Stromal cell of bone marrow (primary cell): ENCODE data around the gene CLDN14.
A peak's percentile ranks its signal among the peaks of the same experiment; 100 is the strongest.

Experiments
- DNase-seq: peaks from one replicate; pipeline ENCODE4 v3.0.0-alpha.2; 2012; ENCODE audit warnings: low read depth

The CLDN14 gene

DNA sequence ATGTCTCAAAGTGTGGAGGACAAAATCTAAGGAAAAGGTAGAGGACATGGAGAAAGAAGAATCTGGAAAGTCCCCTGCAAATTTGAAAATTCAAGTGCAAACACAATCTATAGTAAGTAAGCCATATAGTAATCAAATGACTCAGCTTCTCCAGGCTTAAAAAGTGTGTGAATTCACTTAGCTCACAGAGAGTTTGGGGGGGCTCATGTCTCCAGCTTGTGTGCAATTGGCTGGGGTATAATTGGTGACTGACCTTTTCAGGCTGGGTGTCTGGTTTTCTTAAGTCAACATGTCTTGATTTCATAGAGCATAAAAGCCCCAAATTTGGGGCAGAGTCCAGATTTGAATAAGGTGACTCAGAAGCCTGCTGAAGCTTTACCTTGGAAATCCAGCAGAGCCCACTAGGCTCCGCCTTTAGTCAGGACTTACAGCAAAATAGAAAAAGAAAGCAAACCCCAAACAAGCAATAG lies 8.6 kb downstream of the CLDN14 start:
- peak; percentile 46 for DNase-seq

DNA sequence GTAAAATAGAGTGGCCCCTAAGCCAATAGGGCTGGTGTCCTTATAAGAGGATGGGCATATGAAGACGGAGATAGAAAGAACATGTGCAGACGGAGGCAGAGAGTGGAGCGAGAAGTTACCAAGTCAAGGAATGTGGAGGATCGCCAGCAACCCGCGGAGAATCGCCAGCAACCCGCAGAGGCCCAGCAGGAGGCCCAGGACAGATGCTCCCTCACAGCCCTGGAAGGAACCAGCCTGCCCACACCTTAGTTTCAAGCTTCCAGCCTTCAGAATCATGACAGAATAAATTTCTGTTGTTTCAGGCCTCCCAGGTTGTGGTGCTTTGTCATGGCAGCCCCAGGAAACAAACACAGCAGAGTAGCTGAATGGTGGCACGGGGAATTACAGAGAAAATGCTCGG lies 9.6 kb downstream of the CLDN14 start:
- no peak for DNase-seq

GRCh38 chr21:36466061-36466511 lies 13.8 kb downstream of the CLDN14 start:
- DNase-seq, result no peak

DNA sequence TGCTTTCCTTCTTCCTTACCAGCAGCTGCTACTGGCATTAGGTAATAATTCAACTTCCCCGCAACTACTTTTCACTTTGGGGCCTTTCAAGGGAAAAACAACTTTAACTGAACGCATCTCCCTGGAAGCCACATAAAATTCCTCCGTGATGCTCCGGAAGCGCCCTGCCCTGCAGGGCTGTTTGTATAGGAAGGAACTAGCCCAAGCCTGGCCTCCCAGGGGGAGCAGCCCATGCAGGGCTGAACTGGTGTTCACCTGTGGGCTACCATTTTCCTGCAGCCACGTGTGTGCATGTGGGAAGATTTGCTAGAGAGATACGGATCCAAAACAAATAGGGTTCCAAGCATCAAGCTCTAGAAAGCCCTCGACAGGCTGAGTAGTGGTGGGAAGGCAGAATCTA lies 14.4 kb downstream of the CLDN14 start:
- no peak for DNase-seq

DNA sequence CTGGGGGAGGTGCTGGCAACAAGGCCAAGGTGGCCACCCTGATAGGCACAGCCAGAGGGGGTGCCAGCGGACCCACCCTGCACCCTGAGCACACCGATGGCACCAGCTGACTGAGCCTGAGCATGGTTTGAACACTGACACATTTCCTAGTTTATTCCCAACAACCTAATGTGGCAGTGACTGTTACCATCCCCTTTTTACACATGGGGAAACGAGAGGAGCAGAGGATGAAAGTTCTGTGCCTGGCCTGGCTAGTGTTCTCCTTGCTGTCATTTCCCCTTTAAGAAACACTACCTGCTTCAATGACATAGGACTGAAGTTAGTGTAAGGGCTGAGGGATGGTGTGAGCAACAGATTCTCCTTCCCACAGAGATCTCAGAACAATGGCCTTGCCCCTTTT lies 15.3 kb downstream of the CLDN14 start:
- DNase-seq, result no peak

GRCh38 chr21:36463991-36464390 lies 15.9 kb downstream of the CLDN14 start:
- DNase-seq, result no peak

DNA sequence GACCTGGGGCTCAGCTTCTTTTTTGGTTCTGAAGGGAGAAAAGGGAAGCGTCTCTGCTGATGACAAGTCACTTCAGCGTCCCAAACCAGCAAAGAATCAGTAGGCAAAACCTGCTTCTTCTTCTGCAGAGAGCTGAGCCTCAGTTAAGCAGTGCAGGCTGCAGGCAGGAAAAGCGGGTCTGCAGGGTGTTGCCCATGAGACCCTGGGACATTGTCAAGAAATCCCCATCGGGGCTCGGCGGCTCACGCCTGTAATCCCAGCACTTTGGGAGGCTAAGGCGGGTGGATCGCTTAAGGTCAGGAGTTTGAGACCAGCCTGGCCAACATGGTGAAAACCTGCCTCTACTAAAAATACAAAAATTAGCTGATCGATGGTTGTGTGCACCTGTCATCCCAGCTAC lies 16.7 kb downstream of the CLDN14 start:
- no peak for DNase-seq

DNA sequence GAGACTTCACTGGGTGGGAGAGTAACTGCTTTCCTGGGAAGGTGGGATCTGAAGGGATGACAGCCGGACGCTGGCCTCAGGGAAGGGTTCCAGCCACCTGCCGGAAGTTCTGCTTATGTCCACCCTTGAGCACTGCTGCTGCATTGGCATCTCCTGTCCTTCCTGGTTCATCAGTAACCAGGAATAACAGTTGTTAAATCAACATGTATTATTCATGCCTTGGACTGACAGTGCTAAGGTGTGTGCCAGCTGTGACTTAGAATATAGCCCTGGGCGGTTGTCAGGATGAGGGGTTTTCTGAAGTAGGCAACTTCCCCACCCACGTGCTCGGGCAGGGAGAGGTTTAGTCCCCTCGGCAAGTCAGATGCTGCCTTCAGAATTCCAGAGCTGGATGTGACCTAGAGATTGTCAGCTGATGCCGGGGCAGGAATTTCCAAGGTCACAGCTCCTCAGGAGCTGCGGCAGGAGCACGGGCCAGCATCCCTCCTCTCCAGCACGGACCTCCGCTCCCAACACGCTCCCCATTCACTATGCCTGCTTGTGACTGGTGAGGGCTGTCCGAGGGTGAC lies 17.9 kb downstream of the CLDN14 start:
- DNase-seq, result no peak

DNA sequence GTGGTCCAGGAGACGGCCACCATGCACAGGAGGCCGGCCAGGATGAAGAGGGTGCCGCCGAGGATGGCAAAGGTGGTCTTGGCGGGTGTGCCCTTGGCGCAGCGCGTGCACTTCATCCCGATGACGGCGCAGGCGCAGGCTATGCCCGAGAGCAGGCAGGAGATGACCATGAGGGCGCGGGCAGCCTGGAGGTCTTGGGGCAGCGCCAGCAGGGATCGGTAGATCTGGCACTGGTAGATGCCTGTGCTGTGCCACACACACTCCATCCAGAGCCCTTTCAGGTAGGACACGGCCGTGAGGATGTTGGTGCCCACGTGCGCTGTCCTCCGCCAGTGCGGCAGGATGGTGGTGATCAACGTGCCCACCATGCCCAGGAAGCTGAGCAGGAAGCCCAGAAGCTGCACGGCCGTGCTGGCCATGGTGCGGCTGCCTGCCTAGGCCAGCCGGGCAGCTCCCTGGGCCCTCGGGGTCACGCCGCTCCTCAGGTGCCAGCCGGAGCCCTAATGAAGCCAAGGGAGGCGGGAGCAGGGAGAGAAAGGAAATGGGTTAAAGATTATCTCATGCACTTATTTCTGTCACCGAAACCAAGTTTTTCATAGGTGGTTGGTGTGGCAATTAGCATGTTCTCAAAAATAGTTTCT lies 18.5 kb downstream of the CLDN14 start:
- DNase-seq, result no peak

GRCh38 chr21:36460866-36461265 lies 19.1 kb downstream of the CLDN14 start:
- DNase-seq, result no peak

DNA sequence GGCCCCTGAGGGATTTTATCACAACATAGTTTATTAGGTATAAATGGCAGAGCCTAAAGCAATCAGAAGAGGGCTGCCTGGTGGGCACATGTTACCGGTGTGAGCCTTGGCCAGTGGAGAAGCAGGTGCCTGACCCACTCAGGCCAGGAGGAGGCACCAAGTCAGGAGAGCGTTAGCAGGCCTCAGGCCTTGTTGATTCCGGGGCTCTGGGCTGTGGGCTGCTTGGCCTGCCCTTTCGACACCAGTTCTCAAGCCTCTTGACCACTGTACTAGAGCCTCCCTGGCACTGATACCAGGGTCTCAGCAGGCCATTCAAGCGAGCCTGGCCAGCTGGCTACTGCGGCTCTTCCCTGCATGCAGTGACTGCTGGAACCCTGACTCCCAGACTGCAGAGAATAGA lies 20.8 kb downstream of the CLDN14 start:
- DNase-seq, result no peak

DNA sequence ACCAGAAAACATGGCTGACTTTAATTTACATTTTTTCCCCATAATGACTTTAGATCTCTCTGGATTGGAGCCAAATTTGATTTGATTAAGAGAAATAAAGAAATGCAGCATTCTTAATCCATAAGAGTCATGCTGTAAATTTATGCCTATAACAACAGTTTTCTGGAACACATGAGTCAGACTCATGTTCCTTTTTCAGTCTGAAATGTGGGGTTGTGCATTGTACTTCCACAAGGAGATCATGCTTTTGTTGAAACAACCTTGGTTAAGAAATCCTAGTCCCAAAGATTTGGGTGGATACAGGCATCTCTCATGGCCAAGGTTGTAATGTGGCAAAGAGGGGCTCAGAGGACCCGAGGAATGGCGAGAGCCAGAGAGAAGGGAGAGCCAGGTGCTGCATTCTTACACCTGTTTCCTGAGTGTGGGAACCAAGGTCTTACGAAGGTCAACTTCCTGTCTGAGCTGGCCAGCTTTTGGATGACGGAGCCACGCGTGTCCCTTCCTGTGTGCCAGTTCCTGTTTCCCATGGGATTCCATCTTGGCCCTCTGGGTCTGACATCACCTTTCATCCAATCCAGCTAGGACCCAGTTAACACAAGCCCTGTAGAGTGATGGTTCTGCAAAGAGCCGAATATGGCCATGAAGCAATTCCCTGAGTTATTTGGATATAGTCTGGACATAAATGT lies 23.1 kb downstream of the CLDN14 start:
- peak; percentile 42 for DNase-seq

- no peak for DNase-seq
These were observed 25.2 kb downstream of the CLDN14 start for GRCh38 chr21:36454706-36455105.

DNA sequence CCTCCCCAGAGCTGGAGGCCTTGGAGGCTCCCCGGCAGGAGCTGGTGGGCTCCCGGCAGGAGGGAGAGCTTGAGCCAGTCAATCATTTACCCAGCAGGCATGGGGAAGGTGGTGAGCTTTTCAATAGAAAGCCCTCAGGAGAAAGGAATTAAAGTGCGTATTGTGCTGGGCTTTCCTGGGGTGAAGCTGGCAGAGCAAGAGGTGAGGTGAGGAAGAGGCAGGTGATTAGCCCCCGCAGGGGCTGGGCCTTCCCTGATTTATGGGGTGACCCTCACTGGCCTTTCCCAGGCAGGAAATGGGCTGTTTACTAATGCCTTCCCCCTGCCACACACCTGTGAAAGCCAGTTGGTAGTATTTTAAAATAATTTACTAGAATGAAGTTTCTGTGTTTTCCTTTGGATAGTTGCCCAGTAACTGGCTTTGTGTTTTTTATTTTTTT lies 25.8 kb downstream of the CLDN14 start:
- no peak for DNase-seq

DNA sequence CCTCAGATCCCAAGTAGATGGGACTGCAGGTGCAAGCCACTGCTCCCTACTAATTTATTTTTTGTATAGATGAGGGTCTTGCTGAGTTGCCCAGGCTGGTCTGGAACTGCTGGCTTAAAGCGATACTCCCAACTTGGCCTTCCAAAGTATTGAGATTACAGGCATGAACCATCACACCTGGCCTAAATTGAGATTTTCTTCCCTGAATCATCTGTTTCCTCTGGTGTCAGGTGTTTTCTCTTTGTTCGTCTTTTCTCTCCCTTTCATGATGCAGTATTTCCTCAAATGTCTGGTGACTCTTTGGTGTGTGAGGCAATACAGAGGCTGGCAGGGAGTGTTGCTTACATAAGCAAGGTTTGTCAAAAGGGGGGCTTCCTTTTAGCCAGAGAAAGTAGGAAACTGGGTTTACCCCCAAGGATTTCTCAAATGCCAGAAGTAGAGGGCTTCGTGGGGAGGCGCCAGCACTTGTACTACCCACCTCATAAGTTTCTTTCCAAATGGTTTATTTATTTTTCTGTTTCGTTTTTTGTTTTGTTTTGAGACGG lies 27.6 kb downstream of the CLDN14 start:
- no peak for DNase-seq

- DNase-seq, result no peak
These were observed 28.4 kb downstream of the CLDN14 start for GRCh38 chr21:36451506-36451905.

DNA sequence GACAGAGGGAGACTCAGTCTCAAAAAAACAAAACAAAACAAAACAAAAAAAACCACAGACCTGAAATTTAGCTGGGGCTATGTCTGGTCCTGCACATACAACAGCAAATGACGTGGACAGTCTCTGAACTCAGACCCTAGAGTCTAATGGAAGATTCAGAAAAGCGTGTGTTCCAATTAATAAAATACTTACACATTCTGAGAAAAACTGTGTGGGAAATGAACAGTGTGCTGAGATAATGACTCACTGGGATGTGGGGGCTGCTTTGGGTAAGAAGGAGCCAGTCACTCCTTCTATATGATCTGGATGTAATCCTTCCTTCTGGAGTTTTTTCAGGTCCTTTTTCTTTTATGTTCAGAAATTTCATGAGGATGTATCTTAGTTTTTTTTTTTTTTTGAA lies 29.4 kb downstream of the CLDN14 start:
- no peak for DNase-seq

DNA sequence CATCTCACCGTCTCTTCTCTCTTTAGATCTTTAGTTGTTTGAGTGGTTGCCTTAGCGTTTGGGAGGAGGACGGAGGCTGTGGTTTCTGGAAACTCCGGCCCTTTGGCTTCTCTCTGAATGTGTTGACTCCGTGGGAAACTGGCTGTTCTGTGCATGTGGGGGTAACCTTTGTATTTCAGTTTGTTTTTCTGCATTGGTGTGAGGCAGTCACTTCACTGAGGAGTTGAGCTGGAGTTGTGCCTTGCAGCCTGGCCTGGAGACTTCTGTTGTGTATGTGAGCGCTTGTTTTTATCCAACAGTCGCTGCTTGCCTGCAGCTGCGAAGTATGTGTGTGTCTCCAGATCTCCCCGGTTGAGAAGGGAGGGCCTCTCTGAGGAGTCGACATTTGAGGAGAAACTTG lies 33.6 kb downstream of the CLDN14 start:
- DNase-seq, result no peak

GRCh38 chr21:36441715-36442114 lies 38.2 kb downstream of the CLDN14 start:
- DNase-seq, result no peak

DNA sequence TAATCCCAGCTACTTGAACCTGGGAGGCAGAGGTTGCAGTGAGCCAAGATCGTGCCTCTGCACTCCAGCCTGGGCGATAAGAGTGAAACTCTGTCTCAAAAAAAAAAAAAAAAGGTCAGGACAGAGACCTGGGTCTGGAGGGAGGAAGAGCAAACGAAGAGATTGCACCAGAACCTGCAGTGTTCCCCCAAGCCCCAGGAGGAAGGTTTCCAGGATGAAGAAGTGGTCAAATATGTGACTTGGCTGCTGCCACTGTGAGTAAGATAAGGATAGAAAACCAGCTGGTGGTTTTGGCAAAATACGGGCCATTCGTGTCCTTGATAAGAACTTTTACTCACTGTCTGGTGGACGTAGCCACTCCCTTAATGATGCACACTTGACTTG lies 42.2 kb downstream of the CLDN14 start:
- DNase-seq, result peak; percentile 37

- DNase-seq, result no peak
These were observed 42.8 kb downstream of the CLDN14 start for GRCh38 chr21:36436829-36437744.

DNA sequence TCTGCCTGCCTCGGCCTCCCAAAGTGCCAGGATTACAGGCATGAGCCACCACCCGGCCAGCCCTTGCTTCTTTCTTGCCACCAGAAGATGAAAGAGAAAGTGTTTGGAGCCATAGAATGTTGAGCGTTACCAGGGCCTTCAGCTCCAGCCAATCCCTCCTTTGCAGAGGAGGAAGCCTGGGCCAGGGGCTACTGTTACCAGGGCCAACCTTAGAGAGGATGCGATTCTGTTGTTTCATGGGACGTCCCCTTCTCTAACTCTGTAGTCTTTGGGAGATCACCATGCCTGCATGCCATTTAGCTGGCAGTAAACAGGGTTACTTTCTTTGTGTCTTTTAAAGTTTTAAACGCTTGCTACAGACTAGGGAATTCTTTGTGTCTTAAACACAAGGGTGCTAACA lies 45.8 kb downstream of the CLDN14 start:
- DNase-seq, result no peak
